HepG2 (cell line): ENCODE measurements around the gene CLDN7. TPM values are rescaled to one million over a fixed set of nuclear protein-coding genes. Genes with fewer than 3 reads are reported as not detected.

Source experiments
- ATAC-seq: fragments of 200-7000 bp; cut with Tn5 transposase; 3 replicates; pipeline ENCODE4 v1.9.1; 2020; ENCODE audit warnings: mild to moderate bottlenecking, moderate library complexity
- BruUV-seq: library from RNA; stranded (reverse); fragments of 400-500 nt; replicated peaks from 2 replicates; lab custom pipeline; 2021; lab: Mats Ljungman, UMichigan
- CTCF ChIA-PET: fragments of 300-600 bp; formaldehyde crosslinking; extraction: SDS; loops from one replicate; lab custom pipeline; 2021; ENCODE audit warnings: low total read pairs, inconsistent platforms, low intra/inter-chr PET ratio; lab: Yijun Ruan, JAX
- POLR2A ChIA-PET: fragments of 350-600 bp; sonication (Branson Sonifier 250); formaldehyde crosslinking; loops from one replicate; lab custom pipeline; 2020; ENCODE audit warnings: antibody characterized with exemption, inconsistent platforms; lab: Yijun Ruan, JAX
- DNase-seq: peaks from one replicate; pipeline ENCODE4 v3.0.0-alpha.2; 2015; ENCODE audit warnings: low spot score
- FAIRE-seq: peaks from 3 replicates; lab custom pipeline; 2011; peaks lifted over from hg19 to GRCh38; lab: Jason Lieb, UNC
- H2AFZ ChIP-seq: one replicate; pipeline ENCODE4 v1.6.1; 2011; ENCODE audit warnings: low read length, inconsistent platforms
- H3K27ac ChIP-seq: fragments of 300-600 bp; 3 replicates; pipeline ENCODE4 v1.8.0; 2011; ENCODE audit warnings: mixed run types, mild to moderate bottlenecking, mixed read lengths, low read length, inconsistent platforms; ENCODE audit not compliant: insufficient read depth; ENCODE audit errors: extremely low read length
- H3K27me3 ChIP-seq, 2 experiments: fragments of 200-600 bp in 1 of 2; 2 replicates in 1 of 2; 3 replicates in 1 of 2; pipeline versions ENCODE4 v1.6.0 to v1.8.0; 2011; ENCODE audit warnings: low read length in 2 of 2, mild to moderate bottlenecking in 2 of 2, moderate library complexity in 2 of 2, inconsistent platforms in 1 of 2; ENCODE audit not compliant: insufficient read depth in 2 of 2, control insufficient read depth in 1 of 2
- H3K36me3 ChIP-seq, 2 experiments: fragments of 200-600 bp in 1 of 2; replicated peaks in 1 of 2; 2 replicates in 1 of 2; 3 replicates in 1 of 2; pipeline versions ENCODE4 v1.5.1 to v1.8.0; 2011; ENCODE audit warnings: low read length in 2 of 2, inconsistent platforms in 1 of 2; ENCODE audit not compliant: insufficient read depth in 2 of 2, control insufficient read depth in 1 of 2
- H3K4me1 ChIP-seq: 2 replicates; pipeline ENCODE4 v1.5.1; 2012; ENCODE audit warnings: low read length, inconsistent platforms; ENCODE audit not compliant: insufficient read depth
- H3K4me2 ChIP-seq: 2 replicates; pipeline ENCODE4 v1.6.0; 2011; ENCODE audit warnings: low read depth, low read length, inconsistent platforms
- H3K4me3 ChIP-seq, 3 experiments: fragments of 200-600 bp in 1 of 3; sonication (generic), shearing (Covaris generic) in 1 of 3; replicated peaks in 1 of 3; 2 replicates each; pipeline ENCODE4 v1.5.1; 2011 to 2016; ENCODE audit warnings: low read length in 3 of 3, inconsistent platforms in 2 of 3, low read depth in 2 of 3, mild to moderate bottlenecking in 2 of 3, control low read depth in 1 of 3, mixed read lengths in 1 of 3; ENCODE audit not compliant: insufficient read depth in 1 of 3
- H3K79me2 ChIP-seq: one replicate; pipeline ENCODE4 v1.6.1; 2011; ENCODE audit warnings: low read length, inconsistent platforms; ENCODE audit not compliant: insufficient read depth
- H3K9ac ChIP-seq: 2 replicates; pipeline ENCODE4 v1.6.0; 2011; ENCODE audit warnings: mild to moderate bottlenecking, low read depth, low read length, inconsistent platforms; ENCODE audit not compliant: insufficient read depth
- H3K9me3 ChIP-seq: 2 replicates; pipeline ENCODE4 v1.5.1; 2012; ENCODE audit warnings: mild to moderate bottlenecking, low read length
- H4K20me1 ChIP-seq: 2 replicates; pipeline ENCODE4 v1.6.0; 2011; ENCODE audit warnings: inconsistent platforms, mild to moderate bottlenecking, low read length, moderate library complexity; ENCODE audit not compliant: insufficient read depth
- BCLAF1 ChIP-seq: fragments of 450-650 bp; IDR thresholded peaks from 2 replicates; pipeline ENCODE4 v1.6.1; 2017; ENCODE audit warnings: mild to moderate bottlenecking
- CHD4 ChIP-seq: fragments of 200-600 bp; sonication (generic); IDR thresholded peaks from 2 replicates; pipeline ENCODE4 v1.7.0; 2017; ENCODE audit warnings: mild to moderate bottlenecking, low read length, borderline replicate concordance
- SALL2 ChIP-seq: sonication (generic); formaldehyde crosslinking; IDR thresholded peaks from 2 replicates; pipeline ENCODE4 v1.8.1; 2023; ENCODE audit warnings: mild to moderate bottlenecking, missing genetic modification reagents, inconsistent platforms
- SETDB1 ChIP-seq: sonication (generic); formaldehyde crosslinking; IDR thresholded peaks from 2 replicates; pipeline ENCODE4 v1.5.1; 2020; ENCODE audit warnings: missing genetic modification reagents, mild to moderate bottlenecking, borderline replicate concordance
- SOX5 ChIP-seq: IDR thresholded peaks from 2 replicates; pipeline ENCODE4 v1.6.1; 2016; ENCODE audit warnings: borderline replicate concordance
- TBX2 ChIP-seq: sonication (generic); formaldehyde crosslinking; IDR thresholded peaks from 2 replicates; pipeline ENCODE4 v1.5.0; 2020; ENCODE audit warnings: missing genetic modification reagents, mild to moderate bottlenecking, borderline replicate concordance
- ZBTB26 ChIP-seq: IDR thresholded peaks from 2 replicates; pipeline ENCODE4 v1.6.1; 2016; ENCODE audit warnings: missing compliant biosample characterization, missing genetic modification reagents, borderline replicate concordance
- ZKSCAN1 ChIP-seq: fragments of 150-350 bp; IDR thresholded peaks from 2 replicates; pipeline ENCODE4 v1.6.1; 2014; ENCODE audit warnings: low read length
- ZNF451 ChIP-seq: sonication (generic); formaldehyde crosslinking; IDR thresholded peaks from 2 replicates; pipeline ENCODE4 v1.5.0; 2020; ENCODE audit warnings: mild to moderate bottlenecking, missing genetic modification reagents
- ZUFSP ChIP-seq: sonication (generic); formaldehyde crosslinking; IDR thresholded peaks from 2 replicates; pipeline ENCODE4 v1.9.0; 2021; ENCODE audit warnings: missing genetic modification reagents, mild to moderate bottlenecking, borderline replicate concordance
- WGBS: methylation state at CpG from one replicate; pipeline ENCODE4 v1.1.6; 2017; ENCODE audit warnings: low lambda C conversion rate; 5-methylcytosine and 5-hydroxymethylcytosine counted together
- in situ Hi-C: cut with HindIII; loops from 2 replicates; pipeline ENCODE4 v1.10.0; 2017; ENCODE audit warnings: low pct_unique_long_range_greater_than_20kb; ENCODE audit not compliant: extremely low pct_ligation_motif_present
- intact Hi-C: fragments of 100-400 bp; cut with micrococcal nuclease; formaldehyde crosslinking; loops from one replicate; pipeline ENCODE4 v1.10.0; 2022; ENCODE audit not compliant: unreplicated experiment
- polyA plus RNA-seq, 8 experiments: library from polyadenylated mRNA; depleted of rRNA in 3 of 8; stranded (reverse) in 7 of 8; unstranded in 1 of 8; fragments of >200 nt; fragmentation: Illumina TruSeq in 4 of 8; extraction: Trizol in 4 of 8; gene quantifications; 2 replicates each; pipeline versions ENCODE4 v1.2.1 to v1.2.3, GENCODE V29; 2011 to 2016; ENCODE audit warnings: low read depth in 4 of 8, missing spikeins in 1 of 8, mixed read lengths in 1 of 8; ENCODE audit not compliant: insufficient read depth in 1 of 8
- total RNA-seq, 5 experiments: library from RNA; depleted of rRNA; stranded (reverse); fragments of >200 nt; fragmentation: Illumina TruSeq; extraction: Trizol; gene quantifications; 2 replicates each; pipeline ENCODE4 v1.2.3, GENCODE V29; 2016; ENCODE audit warnings: low read depth in 1 of 5
- TF ChIP-seq, protein P1 (sequence below): sonication (generic); formaldehyde crosslinking; IDR thresholded peaks from 2 replicates; pipeline ENCODE4 v1.5.1; 2020; ENCODE audit warnings: mild to moderate bottlenecking, missing genetic modification reagents
- TF ChIP-seq, protein P2 (sequence below): IDR thresholded peaks from 2 replicates; pipeline ENCODE4 v1.6.1; 2016; ENCODE audit warnings: missing genetic modification reagents, missing compliant biosample characterization

CLDN7 gene
- total and polyA plus RNA-seq, 2 of the 13 experiments (the other 11 are each of a cell fraction or from before 2014, with no cell fraction given), result not detected

GRCh38 chr17:7228920-7229319 lies 33.4 kb downstream of the CLDN7 start:
- ChIA-PET CTCF (no interaction called here), POLR2A (interaction anchor here (1.1 kb wide), 1 partner anchor 9 kb away, joined by 3 read pairs; the partner anchor contains the start of genes ACADVL and DLG4)
- Histone ChIP-seq H3K27me3 (no peaks in the 10 kb centered on the region; a peak in 1 of 5 replicates), H3K27ac (no peak overlapping the region), H3K9me3 (no peaks in the 10 kb centered on the region), H3K4me3 (no peak overlapping the region), H4K20me1 (peaks cover 10% of the 10 kb centered on the region; the same call in 1 of the 2 replicates), H2AFZ (no peak overlapping the region), H3K79me2 (peaks cover 37% of the 10 kb centered on the region), H3K36me3 (peaks cover 29 to 66% of the 10 kb centered on the region in 2 experiments; a peak in 4 of 5 replicates), H3K9ac (no peak overlapping the region), H3K4me2 (no peak overlapping the region), H3K4me1 (peaks cover 22% of the 10 kb centered on the region)
- no peak for FAIRE-seq
- no peak for ATAC-seq
- no peak for DNase-seq
- WGBS, result 98% methylated on average over 14 of the region's 14 CpGs
- in situ Hi-C loops (no loop called here), intact Hi-C loops (no loop called here)
- BruUV-seq, result no TSS peak
- TF ChIP-seq, protein P1, sequence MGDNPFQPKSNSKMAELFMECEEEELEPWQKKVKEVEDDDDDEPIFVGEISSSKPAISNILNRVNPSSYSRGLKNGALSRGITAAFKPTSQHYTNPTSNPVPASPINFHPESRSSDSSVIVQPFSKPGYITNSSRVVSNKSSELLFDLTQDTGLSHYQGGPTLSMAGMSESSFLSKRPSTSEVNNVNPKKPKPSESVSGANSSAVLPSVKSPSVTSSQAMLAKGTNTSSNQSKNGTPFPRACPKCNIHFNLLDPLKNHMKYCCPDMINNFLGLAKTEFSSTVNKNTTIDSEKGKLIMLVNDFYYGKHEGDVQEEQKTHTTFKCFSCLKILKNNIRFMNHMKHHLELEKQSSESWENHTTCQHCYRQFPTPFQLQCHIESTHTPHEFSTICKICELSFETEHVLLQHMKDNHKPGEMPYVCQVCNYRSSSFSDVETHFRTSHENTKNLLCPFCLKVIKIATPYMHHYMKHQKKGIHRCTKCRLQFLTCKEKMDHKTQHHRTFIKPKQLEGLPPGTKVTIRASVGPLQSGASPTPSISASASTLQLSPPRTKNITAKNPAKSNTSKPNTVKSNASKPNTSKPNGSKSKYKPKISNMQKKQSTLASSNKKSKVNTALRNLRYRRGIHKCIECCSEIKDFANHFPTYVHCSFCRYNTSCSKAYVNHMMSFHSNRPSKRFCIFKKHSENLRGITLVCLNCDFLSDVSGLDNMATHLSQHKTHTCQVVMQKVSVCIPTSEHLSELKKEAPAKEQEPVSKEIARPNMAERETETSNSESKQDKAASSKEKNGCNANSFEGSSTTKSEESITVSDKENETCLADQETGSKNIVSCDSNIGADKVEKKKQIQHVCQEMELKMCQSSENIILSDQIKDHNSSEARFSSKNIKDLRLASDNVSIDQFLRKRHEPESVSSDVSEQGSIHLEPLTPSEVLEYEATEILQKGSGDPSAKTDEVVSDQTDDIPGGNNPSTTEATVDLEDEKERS, result no peak
- TF ChIP-seq SOX5 (CRISPR knock-in tag) (no peak), BCLAF1 (no peak), ZKSCAN1 (no peak), SALL2 (no peak), SETDB1 (CRISPR knock-in tag) (no peak), ZBTB26 (CRISPR knock-in tag) (no peak), TBX2 (CRISPR knock-in tag) (no peak), ZNF451 (CRISPR knock-in tag) (no peak), ZUFSP (CRISPR knock-in tag) (no peak), CHD4 (no peak)
- TF ChIP-seq, protein P2, sequence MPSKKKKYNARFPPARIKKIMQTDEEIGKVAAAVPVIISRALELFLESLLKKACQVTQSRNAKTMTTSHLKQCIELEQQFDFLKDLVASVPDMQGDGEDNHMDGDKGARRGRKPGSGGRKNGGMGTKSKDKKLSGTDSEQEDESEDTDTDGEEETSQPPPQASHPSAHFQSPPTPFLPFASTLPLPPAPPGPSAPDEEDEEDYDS (CRISPR knock-in tag), result no peak
